Natural killer cell (primary cell): ENCODE measurements around the gene METRN. TPM values are rescaled to one million over a fixed set of nuclear protein-coding genes. Genes with fewer than 3 reads are reported as not detected.

Experiments
- ATAC-seq, 3 donors: fragments of 150-1000 bp in 2 of 3; fragments of 200-7000 bp in 1 of 3; cut with Tn5 transposase; 1 replicate in 1 of 3; 2 replicates in 2 of 3; pipeline ENCODE4 v1.10.0; 2021; ENCODE audit warnings: mild to moderate bottlenecking in 2 of 3, moderate library complexity in 2 of 3
- DNase-seq, 2 donors: peaks; one replicate each; pipeline versions ENCODE4 v3.0.0 to v3.0.0-alpha.2; 2013 to 2021; ENCODE audit warnings: mixed read lengths in 1 of 2
- H3K27ac ChIP-seq: one replicate; pipeline ENCODE4 v1.5.1; 2013; ENCODE audit warnings: mild to moderate bottlenecking, low read length
- H3K27me3 ChIP-seq: one replicate; pipeline ENCODE4 v1.6.1; 2013; ENCODE audit warnings: low read length; ENCODE audit not compliant: control insufficient read depth, insufficient read depth
- H3K36me3 ChIP-seq: one replicate; pipeline ENCODE4 v1.6.1; 2013; ENCODE audit warnings: low read length; ENCODE audit not compliant: control insufficient read depth, insufficient read depth
- H3K4me1 ChIP-seq: one replicate; pipeline ENCODE4 v1.6.1; 2013; ENCODE audit warnings: low read length; ENCODE audit not compliant: control insufficient read depth, insufficient read depth
- H3K4me3 ChIP-seq: one replicate; pipeline ENCODE4 v1.5.1; 2013; ENCODE audit warnings: low read length
- H3K9me3 ChIP-seq: one replicate; pipeline ENCODE4 v1.6.1; 2013; ENCODE audit warnings: low read length; ENCODE audit not compliant: control insufficient read depth, insufficient read depth
- H3K27ac Mint-ChIP-seq, 2 donors: one replicate each; pipeline ENCODE4 v1.8.0; 2022; ENCODE audit warnings: mild to moderate bottlenecking in 2 of 2, mixed read lengths in 2 of 2, moderate library complexity in 1 of 2
- H3K27me3 Mint-ChIP-seq, 2 donors: one replicate each; pipeline ENCODE4 v1.8.0; 2022; ENCODE audit warnings: low read depth in 2 of 2, mixed read lengths in 2 of 2
- H3K36me3 Mint-ChIP-seq: one replicate; pipeline ENCODE4 v1.8.0; 2022; ENCODE audit warnings: mixed read lengths
- H3K4me1 Mint-ChIP-seq, 2 donors: one replicate each; pipeline ENCODE4 v1.8.0; 2022; ENCODE audit warnings: mixed read lengths in 2 of 2
- H3K4me3 Mint-ChIP-seq: one replicate; pipeline ENCODE4 v1.8.0; 2022; ENCODE audit warnings: mild to moderate bottlenecking, moderate library complexity, mixed read lengths
- H3K9me3 Mint-ChIP-seq, 2 donors: one replicate each; pipeline ENCODE4 v1.8.0; 2022; ENCODE audit warnings: mixed read lengths in 2 of 2
- WGBS: methylation state at CpG from one replicate; pipeline ENCODE4 v1.1.7; 2013; ENCODE audit warnings: missing lambda C conversion rate; ENCODE audit not compliant: insufficient coverage; 5-methylcytosine and 5-hydroxymethylcytosine counted together
- intact Hi-C: fragments of 100-400 bp; cut with micrococcal nuclease; formaldehyde crosslinking; loops from one replicate; pipeline ENCODE4 v1.14.2; 2022
- total RNA-seq, 4 donors: library from RNA; stranded (reverse); fragments of 120-200 nt in 1 of 4; gene quantifications; one replicate each; pipeline versions ENCODE4 v1.2.3 to v1.2.4, GENCODE V29; 2013 to 2022
- TF ChIP-seq, protein P1 (sequence below): fragments of 200-600 bp; IDR thresholded peaks from one replicate; pipeline ENCODE4 v1.8.0; 2022; ENCODE audit warnings: antibody characterized with exemption

The METRN gene
- total RNA-seq, 3 donors from 2014 or later (not counting 1 experiment from before 2014, with no cell fraction given), result 11.8 to 16.6 (median 14.3) TPM

DNA sequence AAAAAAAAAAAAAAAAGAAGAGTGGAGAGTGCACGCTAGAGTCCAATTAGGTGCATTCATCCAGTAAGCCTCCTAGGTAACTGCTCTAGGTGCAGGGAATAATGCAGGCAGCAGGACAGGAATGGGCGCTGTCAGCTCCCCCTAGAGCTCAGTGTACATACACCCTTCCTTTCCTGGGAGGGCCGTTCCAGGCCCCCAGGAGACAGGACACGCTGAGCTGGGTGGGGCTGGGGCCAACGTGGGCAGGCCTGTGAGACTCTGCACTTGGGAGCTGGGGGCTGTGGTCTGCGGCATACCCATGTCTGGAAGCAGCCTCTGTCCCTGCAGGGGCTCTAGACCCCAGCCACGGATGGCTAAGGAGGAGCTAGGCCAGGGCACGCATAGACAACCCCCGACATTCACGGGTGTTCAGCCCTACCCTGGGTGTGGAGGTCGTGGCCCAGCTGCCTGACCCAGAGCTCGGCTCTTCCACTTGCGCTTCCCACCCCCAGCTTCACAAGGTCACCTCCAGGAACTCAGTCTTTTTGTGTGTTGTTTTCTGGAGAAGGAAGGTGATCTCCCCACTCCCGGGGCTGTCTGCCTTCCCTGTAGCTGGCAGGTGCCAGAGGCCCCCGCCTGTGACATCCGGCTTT is 5.0 kb downstream of the METRN start:
- Mint-ChIP-seq H3K4me3 (peak overlapping the region; percentile 87), H3K27ac (peak overlapping the region; percentile 69 to 80), H3K36me3 (no peaks in the 10 kb centered on the region), H3K4me1 (peaks cover 0 to 28% of the 10 kb centered on the region in 2 donors), H3K27me3 (no peaks in the 10 kb centered on the region), H3K9me3 (no peaks in the 10 kb centered on the region)
- Histone ChIP-seq H3K27me3 (peaks cover 10% of the 10 kb centered on the region), H3K9me3 (no peaks in the 10 kb centered on the region), H3K4me1 (peaks cover 44% of the 10 kb centered on the region), H3K4me3 (peak overlapping the region; percentile 8), H3K36me3 (no peaks in the 10 kb centered on the region), H3K27ac (peak overlapping the region; percentile 65)
- TF ChIP-seq, protein P1, sequence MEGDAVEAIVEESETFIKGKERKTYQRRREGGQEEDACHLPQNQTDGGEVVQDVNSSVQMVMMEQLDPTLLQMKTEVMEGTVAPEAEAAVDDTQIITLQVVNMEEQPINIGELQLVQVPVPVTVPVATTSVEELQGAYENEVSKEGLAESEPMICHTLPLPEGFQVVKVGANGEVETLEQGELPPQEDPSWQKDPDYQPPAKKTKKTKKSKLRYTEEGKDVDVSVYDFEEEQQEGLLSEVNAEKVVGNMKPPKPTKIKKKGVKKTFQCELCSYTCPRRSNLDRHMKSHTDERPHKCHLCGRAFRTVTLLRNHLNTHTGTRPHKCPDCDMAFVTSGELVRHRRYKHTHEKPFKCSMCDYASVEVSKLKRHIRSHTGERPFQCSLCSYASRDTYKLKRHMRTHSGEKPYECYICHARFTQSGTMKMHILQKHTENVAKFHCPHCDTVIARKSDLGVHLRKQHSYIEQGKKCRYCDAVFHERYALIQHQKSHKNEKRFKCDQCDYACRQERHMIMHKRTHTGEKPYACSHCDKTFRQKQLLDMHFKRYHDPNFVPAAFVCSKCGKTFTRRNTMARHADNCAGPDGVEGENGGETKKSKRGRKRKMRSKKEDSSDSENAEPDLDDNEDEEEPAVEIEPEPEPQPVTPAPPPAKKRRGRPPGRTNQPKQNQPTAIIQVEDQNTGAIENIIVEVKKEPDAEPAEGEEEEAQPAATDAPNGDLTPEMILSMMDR, result no peak
- WGBS, result 7% methylated on average over 15 of the region's 16 CpGs
- DNase-seq (peak in 1 of 2 donors; percentile 43), ATAC-seq (no peak)
- intact Hi-C loops, result loop anchor here (10.0 kb wide), 1 partner anchor 335 kb away; no protein-coding TSS in a partner anchor

DNA sequence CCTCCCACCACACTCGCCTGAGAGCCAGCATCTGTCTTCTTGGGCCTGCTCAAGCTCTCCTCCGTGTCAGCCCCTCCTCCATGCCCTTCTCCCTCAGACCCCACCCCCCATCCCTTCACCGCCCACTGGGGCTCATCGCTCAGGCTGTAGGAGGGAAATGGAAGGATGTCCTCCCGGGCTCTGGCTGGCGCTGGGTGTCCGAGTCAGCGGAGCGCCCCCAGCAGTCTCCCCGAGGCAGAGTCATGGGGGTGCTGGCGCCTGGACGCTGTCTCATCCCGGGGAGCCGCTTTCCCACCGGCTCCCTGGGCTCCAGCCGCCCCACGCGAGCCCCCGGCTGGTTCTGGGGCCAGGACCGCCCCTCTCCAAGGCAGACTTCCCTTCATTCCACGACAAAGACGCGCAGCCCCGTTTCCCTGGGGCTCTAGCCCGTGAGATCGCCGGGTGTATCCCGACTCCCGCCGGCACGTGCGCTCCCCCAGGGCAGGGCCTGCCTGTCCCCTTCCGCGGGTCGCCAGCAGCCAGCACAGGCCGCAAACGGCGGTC is 5.6 kb downstream of the METRN start:
- intact Hi-C loops, result no loop called here
- H3K27me3 ChIP-seq, result peaks cover 10% of the 10 kb centered on the region
- Mint-ChIP-seq H3K27me3 (no peaks in the 10 kb centered on the region), H3K4me1 (peaks cover 0 to 28% of the 10 kb centered on the region in 2 donors), H3K36me3 (no peaks in the 10 kb centered on the region), H3K4me3 (peak overlapping the region; percentile 87), H3K9me3 (no peaks in the 10 kb centered on the region), H3K27ac (peak overlapping the region; percentile 69 to 80)
- ATAC-seq, result peak; percentile 23 to 40 (median 29)
- no peaks in the 10 kb centered on the region for H3K9me3 ChIP-seq
- peaks cover 44% of the 10 kb centered on the region for H3K4me1 ChIP-seq
- 0% methylated on average over 37 of the region's 38 CpGs for WGBS
- peak overlapping the region; percentile 69 for H3K4me3 ChIP-seq
- TF ChIP-seq, protein P1, result no peak
- peak in 1 of 2 donors; percentile 73 for DNase-seq
- H3K27ac ChIP-seq, result peak overlapping the region; percentile 65
- no peaks in the 10 kb centered on the region for H3K36me3 ChIP-seq

DNA sequence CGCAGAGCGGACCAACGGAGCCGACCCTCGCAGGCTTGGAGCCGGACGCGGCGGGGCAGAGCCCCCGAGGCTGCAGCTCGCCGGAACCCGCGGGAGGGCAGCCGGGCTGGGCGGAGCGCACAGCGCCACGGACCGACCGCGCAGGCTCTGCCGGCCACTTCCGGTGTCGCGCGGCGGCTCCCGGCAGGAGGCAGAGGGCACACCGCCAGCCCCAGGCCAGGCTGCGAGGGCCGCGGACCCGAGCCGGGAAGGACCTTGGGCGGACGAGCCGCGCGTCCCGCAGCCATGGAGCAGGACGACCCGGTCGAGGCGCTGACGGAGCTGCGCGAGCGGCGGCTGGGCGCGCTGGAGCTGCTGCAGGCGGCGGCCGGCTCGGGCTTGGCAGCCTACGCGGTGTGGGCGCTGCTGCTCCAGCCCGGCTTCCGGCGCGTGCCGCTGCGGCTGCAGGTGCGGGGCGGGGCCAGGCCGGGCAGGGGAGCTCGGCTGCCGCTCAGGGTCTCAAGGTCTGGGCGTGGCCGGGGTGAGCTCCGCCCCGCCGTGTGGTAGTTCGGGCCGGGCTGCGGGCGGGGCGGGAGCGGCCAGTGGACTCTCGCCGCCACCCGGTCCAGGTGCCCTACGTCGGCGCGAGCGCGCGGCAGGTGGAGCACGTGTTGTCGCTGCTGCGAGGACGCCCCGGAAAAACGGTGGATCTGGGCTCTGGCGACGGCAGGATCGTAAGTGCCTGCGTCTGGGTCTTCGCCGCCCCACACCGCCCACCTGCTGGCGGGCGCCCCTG is 6.3 kb downstream of the METRN start, which contains the start of gene ANTKMT:
TSS of gene ANTKMT (plus strand) at position 157 of the 775 bp plus-strand sequence. CDS start at position 286, 129 bp downstream.
- Histone ChIP-seq H3K4me3 (peak within 1 kb of the TSS; percentile 69), H3K9me3 (no peaks in the 10 kb centered on the region), H3K27me3 (peaks cover 6% of the 10 kb centered on the region), H3K27ac (peak within 1 kb of the TSS; percentile 65), H3K4me1 (peaks cover 45% of the 10 kb centered on the region), H3K36me3 (no peaks in the 10 kb centered on the region)
- WGBS, result 3% methylated on average over 106 of the region's 106 CpGs
- Mint-ChIP-seq H3K27ac (peak within 1 kb of the TSS; percentile 69 to 80), H3K36me3 (no peaks in the 10 kb centered on the region), H3K4me3 (peak within 1 kb of the TSS; percentile 87), H3K27me3 (no peaks in the 10 kb centered on the region), H3K4me1 (peaks cover 0 to 24% of the 10 kb centered on the region in 2 donors), H3K9me3 (no peaks in the 10 kb centered on the region)
- TF ChIP-seq, protein P1, result no peak
- intact Hi-C loops, result no loop called here
- DNase-seq (peak; percentile 76 to 86), ATAC-seq (peak; percentile 79 to 82 (median 80))
